Osteocyte (in vitro differentiated cells): Measurements from ENCODE around the gene NRIP1. TPM values are rescaled to one million over a fixed set of nuclear protein-coding genes. Genes with fewer than 3 reads are reported as not detected.

Experiments
- DNase-seq: peaks from one replicate; pipeline ENCODE4 v3.0.0; 2021; ENCODE audit warnings: mixed read lengths; ENCODE audit not compliant: unreplicated experiment; ENCODE audit errors: extremely low spot score
- H3K27ac Mint-ChIP-seq: one replicate; pipeline ENCODE4 v1.8.0; 2021; ENCODE audit warnings: mild to moderate bottlenecking, mixed read lengths; ENCODE audit not compliant: unreplicated experiment
- H3K27me3 Mint-ChIP-seq: one replicate; pipeline ENCODE4 v1.8.0; 2021; ENCODE audit warnings: mixed read lengths; ENCODE audit not compliant: unreplicated experiment
- H3K36me3 Mint-ChIP-seq: one replicate; pipeline ENCODE4 v1.8.0; 2021; ENCODE audit warnings: mixed read lengths; ENCODE audit not compliant: unreplicated experiment
- H3K4me1 Mint-ChIP-seq: one replicate; pipeline ENCODE4 v1.8.0; 2021; ENCODE audit warnings: mixed read lengths; ENCODE audit not compliant: unreplicated experiment
- H3K4me3 Mint-ChIP-seq: one replicate; pipeline ENCODE4 v1.8.0; 2021; ENCODE audit warnings: mild to moderate bottlenecking, moderate library complexity, mixed read lengths; ENCODE audit not compliant: unreplicated experiment
- H3K9me3 Mint-ChIP-seq: one replicate; pipeline ENCODE4 v1.8.0; 2021; ENCODE audit warnings: mixed read lengths; ENCODE audit not compliant: unreplicated experiment
- CTCF ChIP-seq: fragments of 200-600 bp; sonication (generic); IDR thresholded peaks from 2 replicates; pipeline ENCODE4 v1.5.0; 2021; ENCODE audit warnings: antibody characterized with exemption, mild to moderate bottlenecking, moderate library complexity
- total RNA-seq: library from RNA; stranded (reverse); gene quantifications from 2 replicates; pipeline ENCODE4 v1.2.1, GENCODE V29; 2021

Gene NRIP1
- total RNA-seq, 1 donor from 2014 or later, result 17.4 TPM

GRCh38 chr21:14975136-14975919, 89.5 kb downstream of the NRIP1 start:
- H3K4me1 Mint-ChIP-seq, result peaks cover 7% of the 10 kb centered on the region
- no peaks in the 10 kb centered on the region for H3K9me3 Mint-ChIP-seq
- no peak overlapping the region for H3K4me3 Mint-ChIP-seq
- no peak overlapping the region for H3K27ac Mint-ChIP-seq
- H3K27me3 Mint-ChIP-seq, result no peaks in the 10 kb centered on the region
- no peak for DNase-seq
- H3K36me3 Mint-ChIP-seq, result peaks cover 4% of the 10 kb centered on the region
- TF ChIP-seq CTCF, result no peak

- no peak overlapping the region for H3K4me3 Mint-ChIP-seq
- H3K9me3 Mint-ChIP-seq, result no peaks in the 10 kb centered on the region
- H3K27ac Mint-ChIP-seq, result no peak overlapping the region
- peaks cover 7% of the 10 kb centered on the region for H3K4me1 Mint-ChIP-seq
- TF ChIP-seq CTCF, result no peak
- DNase-seq, result no peak
- no peaks in the 10 kb centered on the region for H3K27me3 Mint-ChIP-seq
- peaks cover 11% of the 10 kb centered on the region for H3K36me3 Mint-ChIP-seq
Observed at GRCh38 chr21:14972678-14973077, 92.1 kb downstream of the NRIP1 start.

GRCh38 chr21:14968821-14969220, 96.0 kb downstream of the NRIP1 start:
- Mint-ChIP-seq H3K4me3 (no peak overlapping the region), H3K9me3 (no peaks in the 10 kb centered on the region), H3K27me3 (no peaks in the 10 kb centered on the region), H3K36me3 (peaks cover 30% of the 10 kb centered on the region), H3K27ac (no peak overlapping the region), H3K4me1 (peaks cover 3% of the 10 kb centered on the region)
- TF ChIP-seq CTCF, result no peak
- no peak for DNase-seq

- no peak overlapping the region for H3K4me3 Mint-ChIP-seq
- DNase-seq, result no peak
- no peak overlapping the region for H3K27ac Mint-ChIP-seq
- no peaks in the 10 kb centered on the region for H3K27me3 Mint-ChIP-seq
- H3K9me3 Mint-ChIP-seq, result no peaks in the 10 kb centered on the region
- no peak for TF ChIP-seq CTCF
- peaks cover 4% of the 10 kb centered on the region for H3K4me1 Mint-ChIP-seq
- H3K36me3 Mint-ChIP-seq, result peaks cover 30% of the 10 kb centered on the region
Observed at GRCh38 chr21:14968029-14968428, 96.8 kb downstream of the NRIP1 start.

GRCh38 chr21:14964621-14965020, 100.2 kb downstream of the NRIP1 start:
- no peak for DNase-seq
- H3K27me3 Mint-ChIP-seq, result no peaks in the 10 kb centered on the region
- no peaks in the 10 kb centered on the region for H3K9me3 Mint-ChIP-seq
- peaks cover 10% of the 10 kb centered on the region for H3K4me1 Mint-ChIP-seq
- peaks cover 30% of the 10 kb centered on the region for H3K36me3 Mint-ChIP-seq
- TF ChIP-seq CTCF, result no peak
- no peak overlapping the region for H3K4me3 Mint-ChIP-seq
- no peak overlapping the region for H3K27ac Mint-ChIP-seq
